ENCODE measurements around the gene FBXL15.

The FBXL15 gene

GRCh38 chr10:102420714-102421506 lies at the start of gene FBXL15:
TSS of gene FBXL15 (plus strand) at chr10:102420836. CDS start at chr10:102421130, 294 bp downstream.
- H3K27ac ChIP-seq (ENCODE audit: low read depth, low read length) = peak within 1 kb of the TSS; percentile 88
- no peaks in the 10 kb centered on the region for H3K9me3 ChIP-seq (ENCODE audit: low read length)
- peak within 1 kb of the TSS; percentile 59 to 86 for H3K4me3 ChIP-seq (ENCODE audit: low read depth in 1 of 2, low read length in 2 of 2)
- peaks cover 30% of the 10 kb centered on the region for H3K4me1 ChIP-seq (ENCODE audit: insufficient read depth, low read length)
- peaks cover 11 to 23% of the 10 kb centered on the region in 2 donors for H3K27me3 ChIP-seq (ENCODE audit: control insufficient read depth in 1 of 2, insufficient read depth in 2 of 2, low read length in 2 of 2)
- peaks cover 20% of the 10 kb centered on the region for H3K36me3 ChIP-seq (ENCODE audit: insufficient read depth, low read length)
- H3K9ac ChIP-seq (ENCODE audit: low read length) = peak within 1 kb of the TSS; percentile 81

DNA sequence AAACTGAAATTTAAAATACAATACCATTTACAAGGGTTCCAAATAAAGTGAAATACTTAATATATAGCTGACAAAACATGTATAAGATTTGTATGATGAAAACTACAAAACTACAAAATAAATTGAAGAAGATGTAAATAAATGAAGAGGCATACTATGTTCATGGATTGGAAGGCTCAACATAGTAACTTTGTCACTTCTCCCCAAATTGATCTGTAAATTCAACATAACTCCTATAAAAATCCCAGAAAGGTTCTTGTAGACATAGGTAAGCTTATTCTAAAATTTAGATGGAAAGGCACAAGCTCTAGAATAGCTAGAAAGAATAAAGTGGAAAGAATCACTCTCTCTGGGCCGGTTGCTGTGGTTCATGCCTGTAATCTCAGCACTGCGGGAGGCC lies 49.3 kb upstream of the FBXL15 start:
- Histone ChIP-seq H3K27me3 (ENCODE audit: control insufficient read depth in 1 of 2, insufficient read depth in 2 of 2, low read length in 2 of 2) (no peaks in the 10 kb centered on the region), H3K9ac (ENCODE audit: low read length) (no peak overlapping the region), H3K36me3 (ENCODE audit: insufficient read depth, low read length) (peaks cover 88% of the 10 kb centered on the region), H3K27ac (ENCODE audit: low read depth, low read length) (no peak overlapping the region), H3K9me3 (ENCODE audit: low read length) (no peaks in the 10 kb centered on the region), H3K4me1 (ENCODE audit: insufficient read depth, low read length) (no peaks in the 10 kb centered on the region), H3K4me3 (ENCODE audit: low read depth in 1 of 2, low read length in 2 of 2) (no peak overlapping the region)

DNA sequence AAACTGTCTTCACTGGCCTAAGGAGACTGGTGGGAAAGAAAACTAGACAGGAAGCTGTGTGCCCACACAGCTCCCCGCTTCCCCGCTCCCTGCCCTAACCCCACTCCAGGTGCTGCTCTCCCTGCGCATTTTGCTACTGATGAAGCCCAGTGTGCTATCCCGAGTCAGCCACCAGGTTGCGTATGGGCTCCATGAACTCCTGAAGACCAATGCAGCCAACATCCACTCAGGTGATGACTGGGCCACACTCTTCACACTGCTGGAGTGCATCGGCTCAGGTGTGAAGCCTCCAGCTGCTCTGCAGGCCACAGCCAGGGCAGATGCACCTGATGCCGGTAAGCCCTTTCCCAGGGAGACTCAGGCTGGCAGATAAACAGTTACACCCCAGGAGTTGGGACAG lies 45.4 kb upstream of the FBXL15 start:
- Histone ChIP-seq H3K9ac (ENCODE audit: low read length) (no peak overlapping the region), H3K36me3 (ENCODE audit: insufficient read depth, low read length) (peaks cover 73% of the 10 kb centered on the region), H3K4me3 (ENCODE audit: low read depth in 1 of 2, low read length in 2 of 2) (no peak overlapping the region), H3K27ac (ENCODE audit: low read depth, low read length) (no peak overlapping the region), H3K9me3 (ENCODE audit: low read length) (no peaks in the 10 kb centered on the region), H3K27me3 (ENCODE audit: control insufficient read depth in 1 of 2, insufficient read depth in 2 of 2, low read length in 2 of 2) (no peaks in the 10 kb centered on the region), H3K4me1 (ENCODE audit: insufficient read depth, low read length) (no peaks in the 10 kb centered on the region)

- Histone ChIP-seq H3K27me3 (ENCODE audit: control insufficient read depth in 1 of 2, insufficient read depth in 2 of 2, low read length in 2 of 2) (no peaks in the 10 kb centered on the region), H3K36me3 (ENCODE audit: insufficient read depth, low read length) (peaks cover 73% of the 10 kb centered on the region), H3K27ac (ENCODE audit: low read depth, low read length) (no peak overlapping the region), H3K4me3 (ENCODE audit: low read depth in 1 of 2, low read length in 2 of 2) (no peak overlapping the region), H3K9me3 (ENCODE audit: low read length) (no peaks in the 10 kb centered on the region), H3K4me1 (ENCODE audit: insufficient read depth, low read length) (no peaks in the 10 kb centered on the region), H3K9ac (ENCODE audit: low read length) (no peak overlapping the region)
These were observed 44.8 kb upstream of the FBXL15 start for GRCh38 chr10:102375867-102376266.

DNA sequence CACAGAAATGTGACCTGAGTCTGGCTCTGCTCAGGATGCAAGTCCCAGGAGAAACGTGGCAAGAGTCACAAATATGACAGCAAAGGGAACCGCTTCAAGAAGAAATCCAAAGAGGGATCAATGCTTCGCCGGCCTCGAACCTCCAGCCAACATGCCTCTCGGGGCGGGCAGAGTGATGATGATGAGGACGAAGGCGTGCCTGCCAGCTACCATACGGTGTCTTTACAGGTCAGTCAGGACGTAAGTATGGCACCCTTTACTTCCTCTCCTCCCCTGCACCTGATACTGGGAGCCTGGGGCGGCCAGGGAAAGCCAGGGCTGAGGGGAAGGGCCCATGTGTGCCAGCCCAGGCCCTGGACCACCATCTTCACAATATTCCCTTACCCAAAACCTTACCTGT lies 43.7 kb upstream of the FBXL15 start:
- H3K4me3 ChIP-seq (ENCODE audit: low read depth in 1 of 2, low read length in 2 of 2) = no peak overlapping the region
- no peaks in the 10 kb centered on the region for H3K9me3 ChIP-seq (ENCODE audit: low read length)
- no peak overlapping the region for H3K9ac ChIP-seq (ENCODE audit: low read length)
- no peaks in the 10 kb centered on the region for H3K27me3 ChIP-seq (ENCODE audit: control insufficient read depth in 1 of 2, insufficient read depth in 2 of 2, low read length in 2 of 2)
- H3K4me1 ChIP-seq (ENCODE audit: insufficient read depth, low read length) = no peaks in the 10 kb centered on the region
- peaks cover 69% of the 10 kb centered on the region for H3K36me3 ChIP-seq (ENCODE audit: insufficient read depth, low read length)
- H3K27ac ChIP-seq (ENCODE audit: low read depth, low read length) = no peak overlapping the region

DNA sequence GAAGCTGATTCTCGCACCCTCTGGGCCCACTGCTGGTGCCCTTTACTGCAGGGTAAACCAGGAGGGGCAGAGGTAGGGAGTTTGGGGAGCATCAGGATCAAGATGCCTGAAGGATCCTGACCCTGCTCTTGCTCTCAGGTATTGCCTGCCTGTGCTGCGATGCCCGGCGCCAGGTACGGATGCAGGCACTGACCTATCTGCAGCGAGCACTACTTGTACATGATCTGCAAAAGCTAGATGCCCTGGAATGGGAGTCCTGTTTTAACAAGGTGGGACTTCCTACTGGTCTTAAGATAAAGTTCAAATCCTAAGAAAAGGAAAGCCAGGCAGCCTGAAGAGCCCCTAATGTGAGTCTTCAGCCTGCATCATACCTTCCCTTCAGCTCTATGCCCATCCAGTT lies 41.3 kb upstream of the FBXL15 start:
- Histone ChIP-seq H3K27me3 (ENCODE audit: control insufficient read depth in 1 of 2, insufficient read depth in 2 of 2, low read length in 2 of 2) (no peaks in the 10 kb centered on the region), H3K9ac (ENCODE audit: low read length) (no peak overlapping the region), H3K4me3 (ENCODE audit: low read depth in 1 of 2, low read length in 2 of 2) (no peak overlapping the region), H3K4me1 (ENCODE audit: insufficient read depth, low read length) (no peaks in the 10 kb centered on the region), H3K36me3 (ENCODE audit: insufficient read depth, low read length) (peaks cover 56% of the 10 kb centered on the region), H3K9me3 (ENCODE audit: low read length) (no peaks in the 10 kb centered on the region), H3K27ac (ENCODE audit: low read depth, low read length) (no peak overlapping the region)

GRCh38 chr10:102381983-102382382 lies 38.7 kb upstream of the FBXL15 start:
- Histone ChIP-seq H3K36me3 (ENCODE audit: insufficient read depth, low read length) (peaks cover 35% of the 10 kb centered on the region), H3K9me3 (ENCODE audit: low read length) (no peaks in the 10 kb centered on the region), H3K27ac (ENCODE audit: low read depth, low read length) (no peak overlapping the region), H3K4me3 (ENCODE audit: low read depth in 1 of 2, low read length in 2 of 2) (no peak overlapping the region), H3K27me3 (ENCODE audit: control insufficient read depth in 1 of 2, insufficient read depth in 2 of 2, low read length in 2 of 2) (no peaks in the 10 kb centered on the region), H3K9ac (ENCODE audit: low read length) (no peak overlapping the region), H3K4me1 (ENCODE audit: insufficient read depth, low read length) (no peaks in the 10 kb centered on the region)

DNA sequence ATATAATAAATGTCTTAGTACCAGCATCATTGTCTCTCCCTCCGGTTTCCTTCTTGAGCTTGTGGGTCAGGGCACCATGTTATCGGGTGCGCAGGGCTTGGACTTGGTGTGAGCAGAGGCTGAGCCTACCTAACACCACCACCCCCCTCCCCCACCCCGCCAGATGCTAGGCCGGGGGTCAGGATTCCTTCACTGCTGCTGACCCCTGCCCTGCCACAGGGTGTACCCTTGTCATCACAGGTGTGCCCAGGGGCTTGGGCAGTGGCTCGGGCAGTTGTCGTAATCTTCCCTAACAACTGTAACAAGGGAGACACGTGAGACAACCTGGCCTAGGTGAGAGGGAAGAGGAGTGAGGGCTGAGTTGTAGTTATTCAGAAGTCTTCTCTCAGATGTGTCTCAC lies 37.8 kb upstream of the FBXL15 start:
- no peak overlapping the region for H3K9ac ChIP-seq (ENCODE audit: low read length)
- H3K27me3 ChIP-seq (ENCODE audit: control insufficient read depth in 1 of 2, insufficient read depth in 2 of 2, low read length in 2 of 2) = no peaks in the 10 kb centered on the region
- no peak overlapping the region for H3K27ac ChIP-seq (ENCODE audit: low read depth, low read length)
- H3K4me1 ChIP-seq (ENCODE audit: insufficient read depth, low read length) = no peaks in the 10 kb centered on the region
- H3K36me3 ChIP-seq (ENCODE audit: insufficient read depth, low read length) = peaks cover 34% of the 10 kb centered on the region
- no peak overlapping the region for H3K4me3 ChIP-seq (ENCODE audit: low read depth in 1 of 2, low read length in 2 of 2)
- H3K9me3 ChIP-seq (ENCODE audit: low read length) = no peaks in the 10 kb centered on the region

DNA sequence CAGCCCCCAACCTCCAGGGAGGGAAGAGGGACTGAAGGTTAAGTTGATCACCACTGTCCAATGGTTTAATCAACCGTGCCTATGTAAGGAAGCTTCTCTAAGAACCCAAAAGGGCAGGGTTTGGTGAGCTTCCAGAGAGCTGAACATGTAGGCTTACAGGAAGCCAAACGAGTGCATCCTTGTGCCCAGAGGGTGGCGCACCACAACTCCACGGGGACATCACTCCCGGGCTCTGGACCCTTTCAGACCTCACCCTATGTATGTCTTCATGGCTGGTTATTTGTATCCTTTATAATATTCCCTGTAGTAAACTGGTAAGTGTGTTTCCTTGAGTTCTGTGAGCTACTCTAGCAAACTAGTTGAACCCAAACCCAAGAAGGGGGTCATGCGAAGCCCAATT lies 36.6 kb upstream of the FBXL15 start:
- no peak overlapping the region for H3K27ac ChIP-seq (ENCODE audit: low read depth, low read length)
- H3K4me1 ChIP-seq (ENCODE audit: insufficient read depth, low read length) = no peaks in the 10 kb centered on the region
- H3K4me3 ChIP-seq (ENCODE audit: low read depth in 1 of 2, low read length in 2 of 2) = no peak overlapping the region
- no peak overlapping the region for H3K9ac ChIP-seq (ENCODE audit: low read length)
- H3K36me3 ChIP-seq (ENCODE audit: insufficient read depth, low read length) = peaks cover 30% of the 10 kb centered on the region
- H3K9me3 ChIP-seq (ENCODE audit: low read length) = no peaks in the 10 kb centered on the region
- no peaks in the 10 kb centered on the region for H3K27me3 ChIP-seq (ENCODE audit: control insufficient read depth in 1 of 2, insufficient read depth in 2 of 2, low read length in 2 of 2)

GRCh38 chr10:102384606-102385429 lies 35.8 kb upstream of the FBXL15 start:
- no peak overlapping the region for H3K4me3 ChIP-seq (ENCODE audit: low read depth in 1 of 2, low read length in 2 of 2)
- no peaks in the 10 kb centered on the region for H3K27me3 ChIP-seq (ENCODE audit: control insufficient read depth in 1 of 2, insufficient read depth in 2 of 2, low read length in 2 of 2)
- peaks cover 22% of the 10 kb centered on the region for H3K36me3 ChIP-seq (ENCODE audit: insufficient read depth, low read length)
- no peak overlapping the region for H3K9ac ChIP-seq (ENCODE audit: low read length)
- no peak overlapping the region for H3K27ac ChIP-seq (ENCODE audit: low read depth, low read length)
- no peaks in the 10 kb centered on the region for H3K9me3 ChIP-seq (ENCODE audit: low read length)
- H3K4me1 ChIP-seq (ENCODE audit: insufficient read depth, low read length) = no peaks in the 10 kb centered on the region

- Histone ChIP-seq H3K9me3 (ENCODE audit: low read length) (no peaks in the 10 kb centered on the region), H3K27ac (ENCODE audit: low read depth, low read length) (no peak overlapping the region), H3K36me3 (ENCODE audit: insufficient read depth, low read length) (no peaks in the 10 kb centered on the region), H3K4me3 (ENCODE audit: low read depth in 1 of 2, low read length in 2 of 2) (no peak overlapping the region), H3K4me1 (ENCODE audit: insufficient read depth, low read length) (peaks cover 3% of the 10 kb centered on the region), H3K9ac (ENCODE audit: low read length) (no peak overlapping the region), H3K27me3 (ENCODE audit: control insufficient read depth in 1 of 2, insufficient read depth in 2 of 2, low read length in 2 of 2) (no peaks in the 10 kb centered on the region)
These were observed 30.7 kb upstream of the FBXL15 start for GRCh38 chr10:102389894-102390293.

Data from muscle layer of colon (tissue), 2 donors.